ENCODE results near the gene BDP1.
A peak's percentile ranks its signal among the peaks of the same experiment; 100 is the strongest.

BDP1 gene

DNA sequence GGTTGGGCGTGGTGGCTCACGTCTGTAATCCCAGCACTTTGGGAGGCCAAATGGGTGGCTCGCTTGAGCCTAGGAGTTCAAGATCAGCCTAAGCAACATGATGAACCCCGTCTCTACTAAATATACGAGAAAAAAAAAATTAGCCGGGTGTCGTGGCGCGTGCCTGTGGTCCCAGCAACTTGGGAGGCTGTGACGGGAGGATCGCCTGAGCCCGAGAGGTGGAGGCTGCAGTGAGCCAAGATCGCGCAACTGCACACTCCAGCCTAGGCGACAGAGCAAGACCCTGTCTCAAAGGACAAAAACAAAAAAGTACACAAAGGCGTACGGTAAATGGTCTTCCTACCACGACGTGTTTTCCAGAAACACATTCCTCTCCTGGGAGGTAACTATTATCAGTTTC lies 538 bp upstream of the BDP1 start:
- H3K9ac ChIP-seq (ENCODE audit: low read length), result no peak overlapping the region
- peak overlapping the region; percentile 68 for H4K91ac ChIP-seq (ENCODE audit: low read depth, low read length)
- peak in 1 of 2 donors; percentile 64 for DNase-seq
- peaks cover 5% of the 10 kb centered on the region in 2 experiments for H3K36me3 ChIP-seq (ENCODE audit: control insufficient read depth in 1 of 2, insufficient read depth in 2 of 2, low read length in 2 of 2)
- peaks cover 2 to 3% of the 10 kb centered on the region in 2 experiments for H3K4me1 ChIP-seq (ENCODE audit: control insufficient read depth in 1 of 2, insufficient read depth in 2 of 2, low read length in 2 of 2)
- no peak overlapping the region for H3K18ac ChIP-seq (ENCODE audit: low read length)
- H2AK5ac ChIP-seq (ENCODE audit: low read length), result peak overlapping the region; percentile 79
- WGBS (ENCODE audit: extremely low coverage, insufficient coverage, insufficient read length), result no CpG with 5 or more reads among the region's 19 CpGs
- peak overlapping the region; percentile 30 for H3K14ac ChIP-seq (ENCODE audit: low read length)
- no peak overlapping the region for H2BK12ac ChIP-seq (ENCODE audit: low read length)
- no peaks in the 10 kb centered on the region for H3K9me3 ChIP-seq (ENCODE audit: insufficient read depth, low read depth, low read length)
- H3K23ac ChIP-seq (ENCODE audit: low read length), result no peak overlapping the region
- H3K27ac ChIP-seq (ENCODE audit: low read depth, low read length), result no peak overlapping the region
- H3K27me3 ChIP-seq (ENCODE audit: insufficient read depth, low read length), result no peaks in the 10 kb centered on the region
- H3K79me2 ChIP-seq (ENCODE audit: control insufficient read depth, insufficient read depth, low read length, poor library complexity), result peaks cover 7% of the 10 kb centered on the region
- no peak overlapping the region for H2BK120ac ChIP-seq (ENCODE audit: insufficient read depth, low read length, poor library complexity)
- H4K12ac ChIP-seq (ENCODE audit: low read depth, low read length), result peak overlapping the region; percentile 97
- H4K8ac ChIP-seq (ENCODE audit: low read depth, low read length), result peak overlapping the region; percentile 98
- H3K4ac ChIP-seq (ENCODE audit: low read depth, low read length), result no peak overlapping the region
- H3K4me3 ChIP-seq (ENCODE audit: low read depth, low read length), result no peak overlapping the region
- H2BK5ac ChIP-seq (ENCODE audit: low read depth, low read length, poor library complexity), result no peak overlapping the region
- H2AFZ ChIP-seq (ENCODE audit: insufficient read depth, low read length, poor library complexity), result peak overlapping the region; percentile 98
- H3K4me2 ChIP-seq (ENCODE audit: low read length), result peak overlapping the region; percentile 87
- peaks cover 4% of the 10 kb centered on the region for H3K79me1 ChIP-seq (ENCODE audit: low read length)

- H3K27me3 ChIP-seq (ENCODE audit: insufficient read depth, low read length), result no peaks in the 10 kb centered on the region
- H3K79me2 ChIP-seq (ENCODE audit: control insufficient read depth, insufficient read depth, low read length, poor library complexity), result peaks cover 7% of the 10 kb centered on the region
- no peak overlapping the region for H3K18ac ChIP-seq (ENCODE audit: low read length)
- no peak for DNase-seq
- no peak overlapping the region for H4K8ac ChIP-seq (ENCODE audit: low read depth, low read length)
- no peaks in the 10 kb centered on the region for H3K9me3 ChIP-seq (ENCODE audit: insufficient read depth, low read depth, low read length)
- no peak overlapping the region for H4K91ac ChIP-seq (ENCODE audit: low read depth, low read length)
- no peak overlapping the region for H4K12ac ChIP-seq (ENCODE audit: low read depth, low read length)
- H3K4me2 ChIP-seq (ENCODE audit: low read length), result peak overlapping the region; percentile 87
- peaks cover 4% of the 10 kb centered on the region for H3K79me1 ChIP-seq (ENCODE audit: low read length)
- no peak overlapping the region for H3K14ac ChIP-seq (ENCODE audit: low read length)
- H2AK5ac ChIP-seq (ENCODE audit: low read length), result no peak overlapping the region
- H2AFZ ChIP-seq (ENCODE audit: insufficient read depth, low read length, poor library complexity), result no peak overlapping the region
- no CpG with 5 or more reads among the region's 4 CpGs for WGBS (ENCODE audit: extremely low coverage, insufficient coverage, insufficient read length)
- H2BK5ac ChIP-seq (ENCODE audit: low read depth, low read length, poor library complexity), result no peak overlapping the region
- no peak overlapping the region for H2BK120ac ChIP-seq (ENCODE audit: insufficient read depth, low read length, poor library complexity)
- H3K27ac ChIP-seq (ENCODE audit: low read depth, low read length), result no peak overlapping the region
- H2BK12ac ChIP-seq (ENCODE audit: low read length), result no peak overlapping the region
- H3K4me3 ChIP-seq (ENCODE audit: low read depth, low read length), result peak overlapping the region; percentile 82
- H3K4ac ChIP-seq (ENCODE audit: low read depth, low read length), result peak overlapping the region; percentile 49
- peaks cover 2 to 3% of the 10 kb centered on the region in 2 experiments for H3K4me1 ChIP-seq (ENCODE audit: control insufficient read depth in 1 of 2, insufficient read depth in 2 of 2, low read length in 2 of 2)
- H3K36me3 ChIP-seq (ENCODE audit: control insufficient read depth in 1 of 2, insufficient read depth in 2 of 2, low read length in 2 of 2), result peaks cover 15% of the 10 kb centered on the region in 2 experiments
- H3K23ac ChIP-seq (ENCODE audit: low read length), result no peak overlapping the region
- H3K9ac ChIP-seq (ENCODE audit: low read length), result no peak overlapping the region
These were observed 902 bp downstream of the BDP1 start for GRCh38 chr5:71456362-71456743.

DNA sequence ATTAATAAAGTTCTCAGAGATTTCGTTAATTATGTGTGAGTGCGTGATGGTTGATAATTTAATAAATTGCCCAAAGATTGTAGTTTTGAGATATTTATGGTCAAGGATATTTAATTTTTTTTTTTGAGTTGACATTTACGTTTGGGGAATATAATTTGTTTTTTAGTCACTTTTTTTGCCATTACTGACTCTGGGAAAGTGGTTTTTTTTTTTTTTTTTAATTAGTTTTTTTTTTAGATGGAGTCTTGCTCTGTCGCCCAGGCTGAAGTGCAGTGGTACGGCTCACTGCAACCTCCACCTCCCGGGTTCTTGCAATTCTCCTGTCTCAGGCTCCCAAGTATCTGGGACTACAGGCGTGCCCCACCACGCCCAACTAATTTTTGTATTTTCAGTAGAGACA lies 1.7 kb downstream of the BDP1 start:
- Histone ChIP-seq H3K4me1 (ENCODE audit: control insufficient read depth in 1 of 2, insufficient read depth in 2 of 2, low read length in 2 of 2) (peaks cover 2 to 3% of the 10 kb centered on the region in 2 experiments), H3K18ac (ENCODE audit: low read length) (no peak overlapping the region), H2BK120ac (ENCODE audit: insufficient read depth, low read length, poor library complexity) (no peak overlapping the region), H3K9me3 (ENCODE audit: insufficient read depth, low read depth, low read length) (no peaks in the 10 kb centered on the region), H3K4ac (ENCODE audit: low read depth, low read length) (peak overlapping the region; percentile 97), H4K8ac (ENCODE audit: low read depth, low read length) (no peak overlapping the region), H3K79me2 (ENCODE audit: control insufficient read depth, insufficient read depth, low read length, poor library complexity) (peaks cover 7% of the 10 kb centered on the region), H3K4me3 (ENCODE audit: low read depth, low read length) (no peak overlapping the region), H4K12ac (ENCODE audit: low read depth, low read length) (no peak overlapping the region), H3K4me2 (ENCODE audit: low read length) (no peak overlapping the region), H4K91ac (ENCODE audit: low read depth, low read length) (no peak overlapping the region), H2AFZ (ENCODE audit: insufficient read depth, low read length, poor library complexity) (no peak overlapping the region), H2BK5ac (ENCODE audit: low read depth, low read length, poor library complexity) (no peak overlapping the region), H3K36me3 (ENCODE audit: control insufficient read depth in 1 of 2, insufficient read depth in 2 of 2, low read length in 2 of 2) (peaks cover 18% of the 10 kb centered on the region in 2 experiments), H2BK12ac (ENCODE audit: low read length) (no peak overlapping the region), H3K9ac (ENCODE audit: low read length) (no peak overlapping the region), H2AK5ac (ENCODE audit: low read length) (no peak overlapping the region), H3K27me3 (ENCODE audit: insufficient read depth, low read length) (no peaks in the 10 kb centered on the region), H3K14ac (ENCODE audit: low read length) (no peak overlapping the region), H3K79me1 (ENCODE audit: low read length) (peaks cover 4% of the 10 kb centered on the region), H3K23ac (ENCODE audit: low read length) (no peak overlapping the region), H3K27ac (ENCODE audit: low read depth, low read length) (no peak overlapping the region)
- 100% methylated on average over 2 of the region's 8 CpGs for WGBS (ENCODE audit: extremely low coverage, insufficient coverage, insufficient read length)
- DNase-seq, result no peak

- Histone ChIP-seq H4K8ac (ENCODE audit: low read depth, low read length) (no peak overlapping the region), H3K14ac (ENCODE audit: low read length) (no peak overlapping the region), H2AFZ (ENCODE audit: insufficient read depth, low read length, poor library complexity) (no peak overlapping the region), H3K27ac (ENCODE audit: low read depth, low read length) (no peak overlapping the region), H3K9ac (ENCODE audit: low read length) (no peak overlapping the region), H3K18ac (ENCODE audit: low read length) (no peak overlapping the region), H3K79me1 (ENCODE audit: low read length) (peaks cover 2% of the 10 kb centered on the region), H2BK12ac (ENCODE audit: low read length) (no peak overlapping the region), H3K79me2 (ENCODE audit: control insufficient read depth, insufficient read depth, low read length, poor library complexity) (peaks cover 5% of the 10 kb centered on the region), H2AK5ac (ENCODE audit: low read length) (no peak overlapping the region), H2BK5ac (ENCODE audit: low read depth, low read length, poor library complexity) (no peak overlapping the region), H2BK120ac (ENCODE audit: insufficient read depth, low read length, poor library complexity) (no peak overlapping the region), H3K9me3 (ENCODE audit: insufficient read depth, low read depth, low read length) (no peaks in the 10 kb centered on the region), H3K36me3 (ENCODE audit: control insufficient read depth in 1 of 2, insufficient read depth in 2 of 2, low read length in 2 of 2) (peaks cover 39 to 40% of the 10 kb centered on the region in 2 experiments), H3K4ac (ENCODE audit: low read depth, low read length) (no peak overlapping the region), H3K23ac (ENCODE audit: low read length) (no peak overlapping the region), H3K4me2 (ENCODE audit: low read length) (no peak overlapping the region), H3K27me3 (ENCODE audit: insufficient read depth, low read length) (no peaks in the 10 kb centered on the region), H3K4me1 (ENCODE audit: control insufficient read depth in 1 of 2, insufficient read depth in 2 of 2, low read length in 2 of 2) (no peaks in the 10 kb centered on the region), H4K91ac (ENCODE audit: low read depth, low read length) (no peak overlapping the region), H3K4me3 (ENCODE audit: low read depth, low read length) (no peak overlapping the region), H4K12ac (ENCODE audit: low read depth, low read length) (no peak overlapping the region)
- DNase-seq, result no peak
- WGBS (ENCODE audit: extremely low coverage, insufficient coverage, insufficient read length), result no CpG with 5 or more reads among the region's 1 CpG
These were observed 5.2 kb downstream of the BDP1 start for GRCh38 chr5:71460693-71461092.
